ENCODE measurements around the gene TBX10.

GRCh38 chr11:67617243-67617953, 22.2 kb downstream of the TBX10 start:
- no peak for TF ChIP-seq CTCF (conservative IDR thresholded peaks at IDR 0.05; ENCODE audit: low read depth, low read length)
- no peak for TF ChIP-seq EZH2 (IDR thresholded peaks at IDR 0.05; ENCODE audit: borderline replicate concordance, low read depth, low read length, poor library complexity, severe bottlenecking)

Data from A673 (cell line).